Thyroid gland (tissue), 4 donors: ENCODE results near the gene SEMA5A.

Source experiments
- POLR2A ChIP-seq, 2 donors: fragments of 450-650 bp; IDR thresholded peaks; one replicate each; pipeline ENCODE4 v1.6.1; 2017; ENCODE audit warnings: antibody characterized with exemption in 2 of 2, mild to moderate bottlenecking in 2 of 2, moderate library complexity in 1 of 2
- TF ChIP-seq, protein P1 (sequence below), 6 experiments: fragments of 200-600 bp in 3 of 6; fragments of 450-650 bp in 3 of 6; sonication (generic) in 3 of 6; IDR thresholded peaks; one replicate each; pipeline ENCODE4 v1.5.1; 2016 to 2019; ENCODE audit warnings: antibody characterized with exemption in 6 of 6, mild to moderate bottlenecking in 2 of 6, inconsistent platforms in 1 of 6, moderate library complexity in 1 of 6

DNA sequence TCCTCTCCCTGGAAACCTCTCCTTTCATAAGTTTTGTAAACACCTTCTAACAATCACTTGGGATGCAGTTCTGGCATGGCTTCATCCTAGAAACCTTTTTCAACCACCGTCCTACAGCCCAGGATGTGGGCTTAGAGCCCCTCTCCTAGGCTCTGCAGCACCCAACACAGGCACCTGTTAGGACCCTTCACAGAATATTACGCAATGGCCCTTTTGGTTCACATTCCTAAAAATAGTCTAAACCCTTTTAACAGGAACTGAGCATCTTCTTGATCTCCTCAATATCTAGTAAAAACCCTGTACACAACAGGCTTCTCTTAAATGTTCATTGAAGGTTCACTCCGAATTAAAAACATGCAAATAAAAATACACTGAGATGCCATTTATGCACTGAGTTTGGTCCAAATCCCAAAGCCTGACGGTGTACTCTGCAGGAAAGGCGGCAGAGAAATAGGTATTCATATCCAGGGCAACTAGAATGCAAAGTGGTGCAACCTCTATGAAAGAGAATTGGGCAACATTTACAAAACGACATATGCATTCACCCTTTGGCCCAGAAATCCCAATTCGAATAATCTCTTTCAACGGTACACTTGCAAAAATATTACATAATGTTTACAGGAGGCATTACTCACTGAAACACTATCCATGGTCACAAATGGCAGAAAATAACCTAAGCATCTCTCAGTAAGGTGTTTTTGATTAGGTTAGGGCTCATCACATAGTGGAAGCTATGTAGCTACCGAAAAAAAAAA, 169.3 kb downstream of the SEMA5A start:
- TF ChIP-seq, protein P1, sequence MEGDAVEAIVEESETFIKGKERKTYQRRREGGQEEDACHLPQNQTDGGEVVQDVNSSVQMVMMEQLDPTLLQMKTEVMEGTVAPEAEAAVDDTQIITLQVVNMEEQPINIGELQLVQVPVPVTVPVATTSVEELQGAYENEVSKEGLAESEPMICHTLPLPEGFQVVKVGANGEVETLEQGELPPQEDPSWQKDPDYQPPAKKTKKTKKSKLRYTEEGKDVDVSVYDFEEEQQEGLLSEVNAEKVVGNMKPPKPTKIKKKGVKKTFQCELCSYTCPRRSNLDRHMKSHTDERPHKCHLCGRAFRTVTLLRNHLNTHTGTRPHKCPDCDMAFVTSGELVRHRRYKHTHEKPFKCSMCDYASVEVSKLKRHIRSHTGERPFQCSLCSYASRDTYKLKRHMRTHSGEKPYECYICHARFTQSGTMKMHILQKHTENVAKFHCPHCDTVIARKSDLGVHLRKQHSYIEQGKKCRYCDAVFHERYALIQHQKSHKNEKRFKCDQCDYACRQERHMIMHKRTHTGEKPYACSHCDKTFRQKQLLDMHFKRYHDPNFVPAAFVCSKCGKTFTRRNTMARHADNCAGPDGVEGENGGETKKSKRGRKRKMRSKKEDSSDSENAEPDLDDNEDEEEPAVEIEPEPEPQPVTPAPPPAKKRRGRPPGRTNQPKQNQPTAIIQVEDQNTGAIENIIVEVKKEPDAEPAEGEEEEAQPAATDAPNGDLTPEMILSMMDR (IDR thresholded peaks at IDR 0.05), result no peak
- TF ChIP-seq POLR2A (IDR thresholded peaks at IDR 0.05), result no peak
